ENCODE measurements around the gene AFDN.

The AFDN gene

GRCh38 chr6:167826896-167827582 is at the start of gene AFDN:
Gene AFDN, plus strand, starts transcription at chr6:167826911. Its CDS starts 222 bp downstream, at chr6:167827133.
- DNase-seq (ENCODE audit: low read depth in 2 of 2): no peak

- no peak for DNase-seq (ENCODE audit: low read depth in 2 of 2)
These were observed 48.1 kb upstream of the AFDN start for GRCh38 chr6:167778497-167779128.

- DNase-seq (ENCODE audit: low read depth in 2 of 2): no peak
These were observed 47.4 kb upstream of the AFDN start for GRCh38 chr6:167779129-167779992.

- DNase-seq (ENCODE audit: low read depth in 2 of 2): no peak
These were observed 46.6 kb upstream of the AFDN start for GRCh38 chr6:167779993-167780655.

- no peak for DNase-seq (ENCODE audit: low read depth in 2 of 2)
These were observed 45.5 kb upstream of the AFDN start for GRCh38 chr6:167781066-167781767.

- no peak for DNase-seq (ENCODE audit: low read depth in 2 of 2)
These were observed 44.8 kb upstream of the AFDN start for GRCh38 chr6:167781868-167782267.

GRCh38 chr6:167782698-167783517 is 43.8 kb upstream of the AFDN start:
- no peak for DNase-seq (ENCODE audit: low read depth in 2 of 2)

GRCh38 chr6:167786853-167787675 is 39.6 kb upstream of the AFDN start:
- no peak for DNase-seq (ENCODE audit: low read depth in 2 of 2)

GRCh38 chr6:167787896-167788562 is 38.7 kb upstream of the AFDN start:
- DNase-seq (ENCODE audit: low read depth in 2 of 2): no peak

- DNase-seq (ENCODE audit: low read depth in 2 of 2): no peak
These were observed 38.2 kb upstream of the AFDN start for GRCh38 chr6:167788563-167788903.

GRCh38 chr6:167789358-167789757 is 37.4 kb upstream of the AFDN start:
- no peak for DNase-seq (ENCODE audit: low read depth in 2 of 2)

GRCh38 chr6:167791091-167791779 is 35.5 kb upstream of the AFDN start:
- DNase-seq (ENCODE audit: low read depth in 2 of 2): no peak

GRCh38 chr6:167791780-167792478 is 34.8 kb upstream of the AFDN start:
- no peak for DNase-seq (ENCODE audit: low read depth in 2 of 2)

GRCh38 chr6:167793421-167793820 is 33.3 kb upstream of the AFDN start:
- DNase-seq (ENCODE audit: low read depth in 2 of 2): no peak

- DNase-seq (ENCODE audit: low read depth in 2 of 2): no peak
These were observed 32.3 kb upstream of the AFDN start for GRCh38 chr6:167794161-167795157.

- DNase-seq (ENCODE audit: low read depth in 2 of 2): no peak
These were observed 31.3 kb upstream of the AFDN start for GRCh38 chr6:167795321-167795811.

GRCh38 chr6:167795874-167796191 is 30.9 kb upstream of the AFDN start:
- DNase-seq (ENCODE audit: low read depth in 2 of 2): no peak
